CD14-positive monocyte (primary cell): Measurements from ENCODE around the gene RAB1B. TPM values are rescaled to one million over a fixed set of nuclear protein-coding genes. Genes with fewer than 3 reads are reported as not detected.
A peak's percentile ranks its signal among the peaks of the same experiment; 100 is the strongest.

Source experiments
- DNase-seq, 3 donors: peaks; one replicate each; pipeline ENCODE4 v3.0.0-alpha.2; 2011 to 2022
- H2AFZ ChIP-seq: 2 replicates; pipeline ENCODE4 v1.6.0; 2012; ENCODE audit warnings: mild to moderate bottlenecking, low read depth, low read length, inconsistent platforms; ENCODE audit not compliant: insufficient read depth, poor library complexity, severe bottlenecking
- H3K27ac ChIP-seq, 2 donors: 1 replicate in 1 of 2; 2 replicates in 1 of 2; pipeline ENCODE4 v1.5.1; 2012 to 2013; ENCODE audit warnings: low read length in 2 of 2, control low read depth in 1 of 2, inconsistent platforms in 1 of 2, low read depth in 1 of 2, mild to moderate bottlenecking in 1 of 2
- H3K27me3 ChIP-seq, 2 donors: one replicate each; pipeline versions ENCODE4 v1.6.0 to v1.6.1; 2011 to 2013; ENCODE audit warnings: low read length in 2 of 2; ENCODE audit not compliant: control insufficient read depth in 2 of 2, insufficient read depth in 2 of 2
- H3K36me3 ChIP-seq, 2 donors: replicated peaks in 1 of 2; 1 replicate in 1 of 2; 2 replicates in 1 of 2; pipeline versions ENCODE4 v1.5.1 to v1.6.1; 2012 to 2013; ENCODE audit warnings: low read length in 2 of 2, control low read depth in 1 of 2, inconsistent platforms in 1 of 2, mild to moderate bottlenecking in 1 of 2; ENCODE audit not compliant: insufficient read depth in 2 of 2, control insufficient read depth in 1 of 2
- H3K4me1 ChIP-seq, 2 donors: 1 replicate in 1 of 2; 2 replicates in 1 of 2; pipeline versions ENCODE4 v1.5.1 to v1.6.1; 2012 to 2013; ENCODE audit warnings: low read length in 2 of 2, control low read depth in 1 of 2, inconsistent platforms in 1 of 2, mild to moderate bottlenecking in 1 of 2, moderate library complexity in 1 of 2; ENCODE audit not compliant: insufficient read depth in 2 of 2, control insufficient read depth in 1 of 2
- H3K4me2 ChIP-seq: replicated peaks from 2 replicates; pipeline ENCODE3; 2012; ENCODE audit warnings: low read length, moderate library complexity, mild to moderate bottlenecking; ENCODE audit not compliant: poor library complexity, severe bottlenecking; ENCODE audit errors: extremely low read depth
- H3K4me3 ChIP-seq, 3 experiments: fragments of 200-600 bp in 1 of 3; sonication (generic) in 1 of 3; replicated peaks in 1 of 3; 1 replicate in 2 of 3; 2 replicates in 1 of 3; pipeline ENCODE4 v1.5.1; 2011 to 2013; ENCODE audit warnings: low read length in 3 of 3, mild to moderate bottlenecking in 3 of 3, control low read depth in 2 of 3, low read depth in 2 of 3, inconsistent platforms in 1 of 3, moderate library complexity in 1 of 3
- H3K79me2 ChIP-seq: 2 replicates; pipeline ENCODE4 v1.6.0; 2012; ENCODE audit warnings: mild to moderate bottlenecking, control low read depth, inconsistent platforms, low read length, moderate library complexity; ENCODE audit not compliant: insufficient read depth
- H3K9ac ChIP-seq: 2 replicates; pipeline ENCODE4 v1.6.0; 2017; ENCODE audit warnings: low read length, mild to moderate bottlenecking; ENCODE audit not compliant: insufficient read depth, poor library complexity, severe bottlenecking
- H3K9me3 ChIP-seq, 2 donors: replicated peaks in 1 of 2; 1 replicate in 1 of 2; 2 replicates in 1 of 2; pipeline versions ENCODE4 v1.5.1 to v1.6.1; 2012 to 2013; ENCODE audit warnings: low read length in 2 of 2, control low read depth in 1 of 2; ENCODE audit not compliant: control insufficient read depth in 1 of 2, insufficient read depth in 1 of 2
- H4K20me1 ChIP-seq: 2 replicates; pipeline ENCODE4 v1.6.0; 2012; ENCODE audit warnings: mild to moderate bottlenecking, low read length, control low read depth, moderate library complexity; ENCODE audit not compliant: insufficient read depth
- H3K27ac Mint-ChIP-seq, 7 donors: one replicate each; pipeline ENCODE4 v1.8.0; 2020; ENCODE audit warnings: mild to moderate bottlenecking in 7 of 7, mixed read lengths in 7 of 7, moderate library complexity in 6 of 7, inconsistent platforms in 2 of 7
- H3K27me3 Mint-ChIP-seq, 3 donors: one replicate each; pipeline ENCODE4 v1.8.0; 2021 to 2022; ENCODE audit warnings: low read depth in 3 of 3, mild to moderate bottlenecking in 3 of 3, mixed read lengths in 3 of 3, moderate library complexity in 3 of 3, inconsistent platforms in 1 of 3
- H3K36me3 Mint-ChIP-seq, 2 donors: one replicate each; pipeline ENCODE4 v1.8.0; 2020; ENCODE audit warnings: mixed read lengths in 2 of 2, inconsistent platforms in 1 of 2, mild to moderate bottlenecking in 1 of 2
- H3K4me1 Mint-ChIP-seq: one replicate; pipeline ENCODE4 v1.8.0; 2020; ENCODE audit warnings: mild to moderate bottlenecking, mixed read lengths
- H3K4me3 Mint-ChIP-seq, 2 donors: one replicate each; pipeline ENCODE4 v1.8.0; 2020; ENCODE audit warnings: mild to moderate bottlenecking in 2 of 2, mixed read lengths in 2 of 2, moderate library complexity in 1 of 2
- H3K9me3 Mint-ChIP-seq, 7 donors: one replicate each; pipeline ENCODE4 v1.8.0; 2020 to 2022; ENCODE audit warnings: mixed read lengths in 7 of 7, mild to moderate bottlenecking in 6 of 7, moderate library complexity in 6 of 7, inconsistent platforms in 2 of 7
- CTCF ChIP-seq: fragments of 200-600 bp; IDR thresholded peaks from one replicate; pipeline ENCODE4 v1.8.0; 2022; ENCODE audit warnings: antibody characterized with exemption, mild to moderate bottlenecking
- WGBS: methylation state at CpG from one replicate; pipeline ENCODE4 v1.1.5; 2013; ENCODE audit warnings: missing lambda C conversion rate; ENCODE audit not compliant: insufficient coverage; 5-methylcytosine and 5-hydroxymethylcytosine counted together
- intact Hi-C, 2 donors: fragments of 100-400 bp; cut with micrococcal nuclease; formaldehyde crosslinking; loops; one replicate each; pipeline versions ENCODE4 v1.15.0 to v1.15.1; 2023
- polyA plus RNA-seq, 3 donors: library from polyadenylated mRNA; depleted of rRNA in 1 of 3; unstranded in 2 of 3; stranded (reverse) in 1 of 3; fragments of 300-500 nt in 2 of 3; fragments of >200 nt in 1 of 3; fragmentation: Illumina TruSeq in 2 of 3; gene quantifications; 1 replicate in 2 of 3; 2 replicates in 1 of 3; pipeline ENCODE4 v1.2.3, GENCODE V29; 2012 to 2021

RAB1B gene
- polyA plus RNA-seq, 3 donors = 17.9 to 90.5 (median 18.8) TPM

DNA sequence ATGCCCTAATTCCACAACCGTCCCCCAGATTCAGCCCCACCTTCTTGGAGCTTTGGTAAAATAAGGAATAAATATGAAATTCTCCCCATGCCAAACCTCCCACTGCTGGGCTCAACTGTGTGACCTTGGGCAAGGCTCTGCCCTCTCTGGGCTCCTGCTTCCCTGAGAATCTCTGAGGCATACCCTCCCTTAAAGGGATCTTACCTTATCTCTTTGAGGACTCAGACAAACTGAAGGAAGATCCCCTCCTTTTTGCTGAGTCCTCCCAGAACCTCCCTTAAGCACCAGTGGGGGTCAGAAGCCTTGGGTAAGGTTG, 45.7 kb downstream of the RAB1B start:
- no peaks in the 10 kb centered on the region for H3K79me2 ChIP-seq
- no peak overlapping the region for H3K27ac ChIP-seq
- no peaks in the 10 kb centered on the region for H3K27me3 ChIP-seq
- no peak for TF ChIP-seq CTCF
- H3K4me1 ChIP-seq = peaks cover 52 to 63% of the 10 kb centered on the region in 2 donors
- H2AFZ ChIP-seq = no peak overlapping the region
- Mint-ChIP-seq H3K27me3 (peaks cover 4 to 18% (median 15%) of the 10 kb centered on the region in 3 donors), H3K36me3 (peaks cover 0 to 2% of the 10 kb centered on the region in 2 donors), H3K4me1 (peaks cover 46% of the 10 kb centered on the region), H3K27ac (no peak overlapping the region), H3K9me3 (peaks cover 0 to 2% (median 0%) of the 10 kb centered on the region in 7 donors), H3K4me3 (no peak overlapping the region)
- H4K20me1 ChIP-seq = no peaks in the 10 kb centered on the region
- intact Hi-C loops = loop anchor here in 1 of 2 donors (10.0 kb wide), 1 partner anchor 71 kb away; no protein-coding TSS in a partner anchor
- H3K9ac ChIP-seq = no peak overlapping the region
- H3K4me2 ChIP-seq = no peak overlapping the region
- H3K36me3 ChIP-seq = no peaks in the 10 kb centered on the region
- H3K4me3 ChIP-seq = no peak overlapping the region
- H3K9me3 ChIP-seq = no peaks in the 10 kb centered on the region
- DNase-seq = no peak
- WGBS = no CpG with 5 or more reads among the region's 1 CpG

DNA sequence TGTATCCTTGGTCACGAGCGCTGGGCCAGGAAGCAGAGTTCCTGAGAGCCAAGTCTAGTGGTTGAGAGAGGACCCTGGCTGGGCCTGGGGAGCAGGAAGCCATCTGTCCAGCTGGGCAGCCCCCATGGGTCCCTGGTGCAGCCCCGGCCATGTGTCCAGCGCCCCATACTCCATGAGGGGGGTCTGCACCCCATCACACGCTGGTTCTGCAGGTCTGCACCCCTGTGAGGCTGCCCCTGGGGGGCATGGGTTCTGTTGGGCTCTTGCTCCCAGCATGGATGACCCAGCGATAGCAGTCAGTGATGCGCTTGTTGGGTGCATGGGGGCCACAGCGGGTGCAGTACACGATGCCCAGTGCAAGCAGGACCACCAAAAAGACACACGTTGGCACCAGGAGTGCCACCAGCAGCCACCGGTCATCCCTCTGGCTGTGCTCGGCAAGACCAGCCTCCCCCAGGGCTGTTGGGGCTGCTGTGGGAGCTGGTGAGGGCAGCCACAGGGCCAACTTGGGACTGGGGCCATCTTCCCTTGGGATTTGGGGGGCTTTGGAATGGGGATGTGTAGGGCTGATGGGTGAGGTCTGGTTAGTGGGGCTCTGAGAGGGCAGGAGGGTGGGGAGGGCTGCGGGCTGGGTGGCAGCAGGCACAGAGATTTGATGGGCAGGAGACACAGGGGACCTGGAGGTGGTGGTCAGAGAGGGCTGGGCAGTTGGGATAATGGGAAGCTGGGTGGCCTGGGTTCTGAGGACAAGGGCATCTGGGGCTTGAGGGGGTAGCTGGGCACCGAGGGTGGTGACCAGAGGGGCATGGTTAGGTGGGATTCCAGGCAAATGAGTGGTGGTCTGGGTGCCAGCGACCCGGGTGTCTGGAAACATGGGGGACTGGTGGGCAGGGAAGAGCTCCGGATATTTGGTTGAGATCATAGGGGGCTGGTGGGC, 46.4 kb downstream of the RAB1B start:
- 95% methylated on average over 16 of the region's 17 CpGs for WGBS
- Histone ChIP-seq H3K4me2 (no peak overlapping the region), H3K27ac (no peak overlapping the region), H3K36me3 (no peaks in the 10 kb centered on the region), H4K20me1 (no peaks in the 10 kb centered on the region), H3K9me3 (no peaks in the 10 kb centered on the region), H3K4me3 (no peak overlapping the region), H3K4me1 (peaks cover 55 to 66% of the 10 kb centered on the region in 2 donors), H3K79me2 (no peaks in the 10 kb centered on the region), H3K9ac (no peak overlapping the region), H2AFZ (no peak overlapping the region), H3K27me3 (no peaks in the 10 kb centered on the region)
- Mint-ChIP-seq H3K4me1 (peaks cover 48% of the 10 kb centered on the region), H3K4me3 (peak overlapping the region in 1 of 2 donors; percentile 31), H3K27ac (peak overlapping the region in 3 of 7 donors; percentile 35 to 87 (median 52)), H3K27me3 (peaks cover 3 to 17% (median 15%) of the 10 kb centered on the region in 3 donors), H3K36me3 (peaks cover 0 to 2% of the 10 kb centered on the region in 2 donors), H3K9me3 (peaks cover 0 to 2% (median 0%) of the 10 kb centered on the region in 7 donors)
- intact Hi-C loops = loop anchor here in 1 of 2 donors (10.0 kb wide), 1 partner anchor 70 kb away; no protein-coding TSS in a partner anchor
- no peak for DNase-seq
- TF ChIP-seq CTCF = no peak
